Measurements from ENCODE around the gene MRPL53. TPM values are rescaled to one million over a fixed set of nuclear protein-coding genes. Genes with fewer than 3 reads are reported as not detected.
A peak's percentile ranks its signal among the peaks of the same experiment; 100 is the strongest.

Gene MRPL53
- polyA plus RNA-seq, 3 donors = 48.6 to 133 (median 106) TPM

- TF ChIP-seq CTCF (IDR thresholded peaks at IDR 0.05) = no peak
- WGBS (ENCODE audit: insufficient coverage) = 100% methylated on average over 2 of the region's 5 CpGs
- Mint-ChIP-seq H3K36me3 (peaks cover 0 to 3% of the 10 kb centered on the region in 2 donors), H3K9me3 (no peaks in the 10 kb centered on the region), H3K27me3 (ENCODE audit: low read depth in 3 of 3) (peaks cover 0 to 6% (median 2%) of the 10 kb centered on the region in 3 donors), H3K27ac (peak overlapping the region in 1 of 7 donors; percentile 32), H3K4me1 (no peaks in the 10 kb centered on the region), H3K4me3 (no peak overlapping the region)
- Histone ChIP-seq H3K9ac (ENCODE audit: insufficient read depth, low read length, poor library complexity, severe bottlenecking) (no peak overlapping the region), H3K79me2 (ENCODE audit: insufficient read depth, low read length) (no peaks in the 10 kb centered on the region), H4K20me1 (ENCODE audit: insufficient read depth, low read length) (no peaks in the 10 kb centered on the region), H2AFZ (ENCODE audit: insufficient read depth, low read depth, low read length, poor library complexity, severe bottlenecking) (no peak overlapping the region), H3K27me3 (ENCODE audit: control insufficient read depth in 2 of 2, insufficient read depth in 2 of 2, low read length in 2 of 2) (no peaks in the 10 kb centered on the region), H3K27ac (ENCODE audit: low read depth in 1 of 2, low read length in 2 of 2) (no peak overlapping the region), H3K4me3 (replicated peaks in 1 of 3; ENCODE audit: low read depth in 2 of 3, low read length in 3 of 3) (no peak overlapping the region), H3K36me3 (replicated peaks in 1 of 2; ENCODE audit: control insufficient read depth in 1 of 2, insufficient read depth in 2 of 2, low read length in 2 of 2) (no peaks in the 10 kb centered on the region), H3K4me1 (ENCODE audit: control insufficient read depth in 1 of 2, insufficient read depth in 2 of 2, low read length in 2 of 2) (no peaks in the 10 kb centered on the region), H3K4me2 (replicated peaks; ENCODE audit: extremely low read depth, low read length, poor library complexity, severe bottlenecking) (no peak overlapping the region), H3K9me3 (replicated peaks in 1 of 2; ENCODE audit: control insufficient read depth in 1 of 2, insufficient read depth in 1 of 2, low read length in 2 of 2) (no peaks in the 10 kb centered on the region)
- no peak for DNase-seq
- intact Hi-C loops (cut with micrococcal nuclease) = no loop called here
These were observed 43.8 kb downstream of the MRPL53 start for GRCh38 chr2:74428675-74429074.

- no peak for DNase-seq
- 100% methylated on average over 1 of the region's 3 CpGs for WGBS (ENCODE audit: insufficient coverage)
- Mint-ChIP-seq H3K9me3 (no peaks in the 10 kb centered on the region), H3K27me3 (ENCODE audit: low read depth in 3 of 3) (peaks cover 0 to 8% (median 2%) of the 10 kb centered on the region in 3 donors), H3K4me1 (peaks cover 2% of the 10 kb centered on the region), H3K36me3 (peaks cover 0 to 3% of the 10 kb centered on the region in 2 donors), H3K4me3 (no peak overlapping the region), H3K27ac (peak overlapping the region in 1 of 7 donors; percentile 17)
- no peak overlapping the region for H3K4me3 ChIP-seq (replicated peaks in 1 of 3; ENCODE audit: low read depth in 2 of 3, low read length in 3 of 3)
- no peaks in the 10 kb centered on the region for H3K27me3 ChIP-seq (ENCODE audit: control insufficient read depth in 2 of 2, insufficient read depth in 2 of 2, low read length in 2 of 2)
- H3K4me1 ChIP-seq (ENCODE audit: control insufficient read depth in 1 of 2, insufficient read depth in 2 of 2, low read length in 2 of 2) = no peaks in the 10 kb centered on the region
- H3K4me2 ChIP-seq (replicated peaks; ENCODE audit: extremely low read depth, low read length, poor library complexity, severe bottlenecking) = no peak overlapping the region
- H4K20me1 ChIP-seq (ENCODE audit: insufficient read depth, low read length) = no peaks in the 10 kb centered on the region
- no peak overlapping the region for H3K27ac ChIP-seq (ENCODE audit: low read depth in 1 of 2, low read length in 2 of 2)
- H3K9me3 ChIP-seq (replicated peaks in 1 of 2; ENCODE audit: control insufficient read depth in 1 of 2, insufficient read depth in 1 of 2, low read length in 2 of 2) = no peaks in the 10 kb centered on the region
- no peaks in the 10 kb centered on the region for H3K36me3 ChIP-seq (replicated peaks in 1 of 2; ENCODE audit: control insufficient read depth in 1 of 2, insufficient read depth in 2 of 2, low read length in 2 of 2)
- TF ChIP-seq CTCF (IDR thresholded peaks at IDR 0.05) = no peak
- no peak overlapping the region for H2AFZ ChIP-seq (ENCODE audit: insufficient read depth, low read depth, low read length, poor library complexity, severe bottlenecking)
- intact Hi-C loops (cut with micrococcal nuclease) = no loop called here
- H3K79me2 ChIP-seq (ENCODE audit: insufficient read depth, low read length) = no peaks in the 10 kb centered on the region
- H3K9ac ChIP-seq (ENCODE audit: insufficient read depth, low read length, poor library complexity, severe bottlenecking) = no peak overlapping the region
These were observed 44.9 kb downstream of the MRPL53 start for GRCh38 chr2:74427551-74427950.

All from CD14-positive monocyte (primary cell).